Mesothelial cell of epicardium (in vitro differentiated cells): ENCODE data around the gene MAPK8IP3. TPM values are rescaled to one million over a fixed set of nuclear protein-coding genes. Genes with fewer than 3 reads are reported as not detected.
A peak's percentile ranks its signal among the peaks of the same experiment; 100 is the strongest.

ENCODE experiments used
- DNase-seq, 2 experiments: peaks; one replicate each; pipeline ENCODE4 v3.0.0; 2021; ENCODE audit warnings: low spot score in 2 of 2; ENCODE audit not compliant: unreplicated experiment in 2 of 2
- H3K27ac Mint-ChIP-seq: 2 replicates; pipeline ENCODE4 v1.8.0; 2021; ENCODE audit warnings: mixed read lengths
- H3K27me3 Mint-ChIP-seq: 2 replicates; pipeline ENCODE4 v1.8.0; 2021; ENCODE audit warnings: low read depth, mixed read lengths
- H3K36me3 Mint-ChIP-seq: 2 replicates; pipeline ENCODE4 v1.8.0; 2021; ENCODE audit warnings: mixed read lengths
- H3K4me1 Mint-ChIP-seq: 2 replicates; pipeline ENCODE4 v1.8.0; 2021; ENCODE audit warnings: mixed read lengths
- H3K4me3 Mint-ChIP-seq: 2 replicates; pipeline ENCODE4 v1.8.0; 2021; ENCODE audit warnings: mild to moderate bottlenecking, moderate library complexity, mixed read lengths
- H3K9me3 Mint-ChIP-seq: 2 replicates; pipeline ENCODE4 v1.8.0; 2021; ENCODE audit warnings: mixed read lengths
- total RNA-seq: library from RNA; stranded (reverse); gene quantifications from 3 replicates; pipeline ENCODE4 v1.2.1, GENCODE V29; 2021
- TF ChIP-seq, protein P1 (sequence below): fragments of 200-600 bp; sonication (generic); IDR thresholded peaks from one replicate; pipeline ENCODE4 v1.5.0; 2021; ENCODE audit warnings: antibody characterized with exemption; ENCODE audit not compliant: unreplicated experiment

Gene MAPK8IP3
- total RNA-seq, 1 donor from 2014 or later: 182 TPM

DNA sequence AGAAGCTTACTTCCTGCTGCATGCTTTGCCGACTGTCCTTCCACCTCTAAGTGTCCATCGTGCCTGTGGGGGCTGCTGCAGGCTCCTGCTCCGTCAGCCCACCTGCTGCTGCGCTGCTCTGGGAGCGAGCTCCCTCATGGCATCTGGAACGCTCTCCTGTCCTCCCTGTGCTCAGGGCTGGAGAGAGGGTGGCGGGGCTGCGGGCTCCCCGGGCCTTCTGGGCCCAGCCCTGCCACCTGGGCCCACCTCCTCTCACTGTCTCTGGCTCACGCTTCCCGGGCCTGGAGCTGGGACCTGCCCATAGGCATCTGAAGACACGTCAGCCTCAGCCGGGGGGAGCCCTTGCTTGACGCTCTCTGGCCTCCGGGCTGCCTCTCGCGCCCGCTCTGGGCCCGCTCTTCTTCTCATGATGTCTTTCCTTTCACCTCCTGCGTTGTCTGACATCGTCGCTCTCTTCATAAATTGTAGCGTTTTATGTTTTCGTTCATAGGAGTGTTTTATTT lies 38.4 kb downstream of the MAPK8IP3 start:
- Mint-ChIP-seq H3K9me3 (no peaks in the 10 kb centered on the region), H3K27ac (no peak overlapping the region), H3K4me3 (no peak overlapping the region), H3K4me1 (peaks cover 12% of the 10 kb centered on the region), H3K27me3 (no peaks in the 10 kb centered on the region), H3K36me3 (peaks cover 4% of the 10 kb centered on the region)
- DNase-seq: no peak
- TF ChIP-seq, protein P1, sequence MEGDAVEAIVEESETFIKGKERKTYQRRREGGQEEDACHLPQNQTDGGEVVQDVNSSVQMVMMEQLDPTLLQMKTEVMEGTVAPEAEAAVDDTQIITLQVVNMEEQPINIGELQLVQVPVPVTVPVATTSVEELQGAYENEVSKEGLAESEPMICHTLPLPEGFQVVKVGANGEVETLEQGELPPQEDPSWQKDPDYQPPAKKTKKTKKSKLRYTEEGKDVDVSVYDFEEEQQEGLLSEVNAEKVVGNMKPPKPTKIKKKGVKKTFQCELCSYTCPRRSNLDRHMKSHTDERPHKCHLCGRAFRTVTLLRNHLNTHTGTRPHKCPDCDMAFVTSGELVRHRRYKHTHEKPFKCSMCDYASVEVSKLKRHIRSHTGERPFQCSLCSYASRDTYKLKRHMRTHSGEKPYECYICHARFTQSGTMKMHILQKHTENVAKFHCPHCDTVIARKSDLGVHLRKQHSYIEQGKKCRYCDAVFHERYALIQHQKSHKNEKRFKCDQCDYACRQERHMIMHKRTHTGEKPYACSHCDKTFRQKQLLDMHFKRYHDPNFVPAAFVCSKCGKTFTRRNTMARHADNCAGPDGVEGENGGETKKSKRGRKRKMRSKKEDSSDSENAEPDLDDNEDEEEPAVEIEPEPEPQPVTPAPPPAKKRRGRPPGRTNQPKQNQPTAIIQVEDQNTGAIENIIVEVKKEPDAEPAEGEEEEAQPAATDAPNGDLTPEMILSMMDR: no peak

- Mint-ChIP-seq H3K4me3 (no peak overlapping the region), H3K36me3 (peaks cover 6% of the 10 kb centered on the region), H3K9me3 (no peaks in the 10 kb centered on the region), H3K4me1 (peaks cover 12% of the 10 kb centered on the region), H3K27ac (peak overlapping the region; percentile 92), H3K27me3 (no peaks in the 10 kb centered on the region)
- TF ChIP-seq, protein P1: no peak
- DNase-seq: no peak
These were observed 39.3 kb downstream of the MAPK8IP3 start for GRCh38 chr16:1745181-1745899.

DNA sequence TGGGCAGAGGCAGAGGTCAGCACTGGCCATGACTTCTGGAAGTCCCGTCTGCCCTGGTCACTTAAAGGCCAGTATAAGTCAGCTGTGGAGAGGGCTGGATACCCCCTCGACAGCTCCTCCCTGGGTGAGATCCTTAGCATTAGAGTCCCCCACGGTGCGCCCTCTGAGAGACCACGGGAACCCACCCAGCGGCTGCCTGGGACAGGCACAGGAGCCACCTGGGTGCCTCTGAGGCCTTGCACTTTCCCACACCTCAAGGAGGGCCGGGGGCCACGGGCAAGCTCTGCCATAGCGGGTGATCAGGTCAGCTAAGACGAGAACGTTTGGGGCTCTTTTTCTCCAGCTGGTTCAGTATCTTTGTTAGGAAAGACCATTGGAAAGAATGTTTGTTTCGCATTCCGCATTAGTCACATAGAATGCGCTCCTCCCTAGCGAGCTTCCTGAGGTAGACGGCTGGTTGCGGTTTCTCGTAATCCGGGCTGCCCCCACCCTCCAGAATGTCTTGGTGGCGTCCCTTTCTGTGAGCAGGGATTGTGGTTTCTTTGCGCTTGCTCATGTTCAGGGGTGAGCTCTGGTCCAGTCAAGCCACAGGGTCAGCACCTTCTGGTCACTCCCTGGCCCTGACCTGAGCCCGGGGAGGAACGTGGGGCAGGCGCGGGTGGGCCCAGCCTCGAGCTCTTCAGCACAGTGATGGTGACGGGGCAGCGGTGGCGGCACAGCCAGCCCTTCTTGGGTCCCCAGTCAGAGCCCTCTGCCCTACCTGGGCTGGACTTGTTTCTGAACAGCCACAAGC lies 40.1 kb downstream of the MAPK8IP3 start:
- Mint-ChIP-seq H3K27ac (peak overlapping the region; percentile 92), H3K9me3 (no peaks in the 10 kb centered on the region), H3K36me3 (peaks cover 6% of the 10 kb centered on the region), H3K27me3 (no peaks in the 10 kb centered on the region), H3K4me1 (peaks cover 12% of the 10 kb centered on the region), H3K4me3 (no peak overlapping the region)
- no peak for DNase-seq
- TF ChIP-seq, protein P1: no peak

GRCh38 chr16:1746693-1747195 lies 40.7 kb downstream of the MAPK8IP3 start:
- H3K36me3 Mint-ChIP-seq: peaks cover 6% of the 10 kb centered on the region
- TF ChIP-seq, protein P1: no peak

GRCh38 chr16:1747934-1748333 lies 41.9 kb downstream of the MAPK8IP3 start:
- TF ChIP-seq, protein P1: no peak
- no peak for DNase-seq
- Mint-ChIP-seq H3K27ac (no peak overlapping the region), H3K4me1 (peaks cover 12% of the 10 kb centered on the region), H3K9me3 (no peaks in the 10 kb centered on the region), H3K36me3 (peaks cover 8% of the 10 kb centered on the region), H3K27me3 (no peaks in the 10 kb centered on the region), H3K4me3 (no peak overlapping the region)

More at GRCh38 chr16:1746693-1747195, 40.7 kb downstream of the MAPK8IP3 start:
- no peak for DNase-seq
- H3K9me3 Mint-ChIP-seq: no peaks in the 10 kb centered on the region
- H3K27ac Mint-ChIP-seq: peak overlapping the region; percentile 92
- no peaks in the 10 kb centered on the region for H3K27me3 Mint-ChIP-seq
- H3K4me1 Mint-ChIP-seq: peaks cover 12% of the 10 kb centered on the region
- H3K4me3 Mint-ChIP-seq: no peak overlapping the region
